Lower leg skin (tissue), 4 donors: Measurements from ENCODE around the gene OTUD5. TPM values are rescaled to one million over a fixed set of nuclear protein-coding genes. Genes with fewer than 3 reads are reported as not detected.

ENCODE experiments used
- DNase-seq, 2 donors: peaks; one replicate each; pipeline ENCODE4 v3.0.0-alpha.2; 2019; ENCODE audit warnings: low spot score in 2 of 2
- H3K4me3 ChIP-seq: fragments of 200-600 bp; sonication (generic); 2 replicates; pipeline ENCODE4 v1.5.1; 2017; ENCODE audit warnings: mild to moderate bottlenecking, low read depth; ENCODE audit not compliant: poor library complexity, severe bottlenecking
- POLR2A ChIP-seq, 2 donors: fragments of 450-650 bp; IDR thresholded peaks; one replicate each; pipeline ENCODE4 v1.6.1; 2016 to 2017; ENCODE audit warnings: antibody characterized with exemption in 2 of 2, mild to moderate bottlenecking in 1 of 2, moderate library complexity in 1 of 2
- WGBS, 2 donors: methylation state at CpG; one replicate each; pipeline ENCODE4 v1.1.5; 2018; 5-methylcytosine and 5-hydroxymethylcytosine counted together
- intact Hi-C: fragments of 100-400 bp; cut with DNase I; formaldehyde crosslinking; loops from one replicate; pipeline ENCODE4 v1.15.0; 2023; ENCODE audit warnings: low total_unique reads
- total RNA-seq, 4 donors: library from RNA; depleted of rRNA; stranded (reverse); fragments of >200 nt; gene quantifications; one replicate each; pipeline ENCODE4 v1.1.0, GENCODE V29; 2016
- TF ChIP-seq, protein P1 (sequence below), 3 donors: fragments of 450-650 bp; IDR thresholded peaks; one replicate each; pipeline ENCODE4 v1.5.1; 2016; ENCODE audit warnings: antibody characterized with exemption in 3 of 3, mild to moderate bottlenecking in 3 of 3, moderate library complexity in 2 of 3

The OTUD5 gene
- total RNA-seq, 4 donors from 2014 or later = 47.2 to 66.8 (median 53.6) TPM

DNA sequence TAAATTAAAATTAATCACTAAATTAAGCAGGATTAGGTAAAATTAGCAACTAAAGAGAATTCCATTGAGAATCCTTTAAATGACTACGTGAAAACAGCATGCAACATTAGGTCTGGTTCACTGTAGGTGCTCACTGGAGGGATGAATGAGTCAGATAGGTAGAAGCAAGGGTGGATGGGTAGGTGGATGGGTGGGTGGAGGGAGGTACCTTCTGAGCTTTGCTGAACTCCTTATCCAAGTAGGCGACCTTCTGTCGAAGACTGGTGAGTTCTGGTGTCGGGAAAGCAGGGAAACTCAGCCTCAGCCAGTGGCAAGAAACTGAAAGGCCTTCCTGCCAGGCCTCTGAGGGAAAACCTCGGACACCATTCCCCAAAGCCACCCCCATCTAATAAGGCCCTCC lies 41.6 kb upstream of the OTUD5 start:
- 83% methylated on average over 4 to 5 of the region's 5 CpGs for WGBS, 2 donors
- DNase-seq = no peak
- intact Hi-C loops = no loop called here
- no peak overlapping the region for H3K4me3 ChIP-seq
- no peak for TF ChIP-seq POLR2A (IDR thresholded peaks at IDR 0.05)
- TF ChIP-seq, protein P1, sequence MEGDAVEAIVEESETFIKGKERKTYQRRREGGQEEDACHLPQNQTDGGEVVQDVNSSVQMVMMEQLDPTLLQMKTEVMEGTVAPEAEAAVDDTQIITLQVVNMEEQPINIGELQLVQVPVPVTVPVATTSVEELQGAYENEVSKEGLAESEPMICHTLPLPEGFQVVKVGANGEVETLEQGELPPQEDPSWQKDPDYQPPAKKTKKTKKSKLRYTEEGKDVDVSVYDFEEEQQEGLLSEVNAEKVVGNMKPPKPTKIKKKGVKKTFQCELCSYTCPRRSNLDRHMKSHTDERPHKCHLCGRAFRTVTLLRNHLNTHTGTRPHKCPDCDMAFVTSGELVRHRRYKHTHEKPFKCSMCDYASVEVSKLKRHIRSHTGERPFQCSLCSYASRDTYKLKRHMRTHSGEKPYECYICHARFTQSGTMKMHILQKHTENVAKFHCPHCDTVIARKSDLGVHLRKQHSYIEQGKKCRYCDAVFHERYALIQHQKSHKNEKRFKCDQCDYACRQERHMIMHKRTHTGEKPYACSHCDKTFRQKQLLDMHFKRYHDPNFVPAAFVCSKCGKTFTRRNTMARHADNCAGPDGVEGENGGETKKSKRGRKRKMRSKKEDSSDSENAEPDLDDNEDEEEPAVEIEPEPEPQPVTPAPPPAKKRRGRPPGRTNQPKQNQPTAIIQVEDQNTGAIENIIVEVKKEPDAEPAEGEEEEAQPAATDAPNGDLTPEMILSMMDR (IDR thresholded peaks at IDR 0.05) = no peak

DNA sequence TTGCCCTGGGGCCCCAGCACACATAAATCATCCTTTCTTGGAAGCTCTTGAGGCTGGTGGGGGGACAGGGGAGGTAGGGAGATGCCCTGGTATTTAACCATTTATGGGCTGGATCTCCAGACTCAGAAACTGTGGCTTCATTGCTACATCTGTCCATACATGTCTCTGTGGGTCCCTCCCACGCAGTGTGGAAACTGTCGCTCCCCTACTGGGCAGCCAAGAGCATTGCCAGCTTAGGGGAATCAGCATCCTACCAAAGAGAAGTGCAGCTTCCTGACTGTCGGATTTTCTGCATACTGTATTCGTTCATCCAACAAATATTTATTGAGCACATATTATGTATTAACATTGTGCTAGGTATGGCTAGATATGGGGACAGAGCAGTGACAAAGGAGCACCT lies 41.0 kb upstream of the OTUD5 start:
- no peak for DNase-seq
- TF ChIP-seq, protein P1 (IDR thresholded peaks at IDR 0.05) = no peak
- no peak for TF ChIP-seq POLR2A (IDR thresholded peaks at IDR 0.05)
- intact Hi-C loops = no loop called here
- H3K4me3 ChIP-seq = no peak overlapping the region
- 78 to 84% methylated on average over 3 to 4 of the region's 4 CpGs for whole genome bisulfite sequencing, 2 donors

DNA sequence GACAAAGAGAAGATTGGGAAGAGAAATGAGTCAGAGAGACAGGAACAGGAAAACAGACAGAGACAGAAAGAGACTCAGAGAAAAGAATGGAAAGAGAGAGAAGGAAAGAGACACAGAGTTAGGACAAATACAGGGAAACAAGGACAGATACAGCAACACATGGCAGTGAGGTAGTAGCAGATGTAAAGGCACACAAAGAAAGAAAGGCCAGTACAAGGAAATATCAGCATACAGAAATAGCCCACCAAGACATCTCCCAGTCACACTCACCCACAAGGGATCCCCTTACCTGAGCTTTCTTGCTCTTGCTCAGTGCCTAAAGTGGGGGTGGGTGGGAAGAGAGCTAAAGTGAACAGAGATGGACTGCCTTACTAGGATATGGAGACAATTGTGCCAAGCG lies 40.5 kb upstream of the OTUD5 start:
- TF ChIP-seq POLR2A (IDR thresholded peaks at IDR 0.05) = no peak
- TF ChIP-seq, protein P1 (IDR thresholded peaks at IDR 0.05) = no peak
- H3K4me3 ChIP-seq = no peak overlapping the region
- DNase-seq = no peak
- intact Hi-C loops = no loop called here
- WGBS, 2 donors = 58 to 59% methylated on average over 1 of the region's 1 CpG

DNA sequence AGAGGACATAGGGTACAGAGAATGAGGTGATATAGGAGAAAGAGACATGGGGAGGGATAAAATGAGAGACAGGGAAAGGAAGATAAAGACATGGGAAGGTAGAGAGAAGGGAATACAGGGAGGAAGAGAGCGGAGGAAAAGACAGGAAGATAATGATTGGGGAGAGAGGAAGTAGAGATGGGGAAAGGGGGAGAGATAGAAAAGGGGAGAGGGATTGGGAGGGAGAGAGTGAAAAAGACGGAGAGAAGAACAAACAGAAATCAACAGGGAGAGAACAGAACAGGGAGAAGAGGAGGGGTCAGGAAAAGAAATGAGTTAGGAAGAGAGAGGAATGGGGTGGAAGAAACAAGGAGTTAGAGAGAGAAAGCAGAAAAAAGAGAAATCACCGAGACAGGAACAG lies 40.0 kb upstream of the OTUD5 start:
- DNase-seq = no peak
- intact Hi-C loops = no loop called here
- WGBS, 2 donors = 85 to 94% methylated on average over 3 of the region's 3 CpGs
- no peak overlapping the region for H3K4me3 ChIP-seq
- no peak for TF ChIP-seq POLR2A (IDR thresholded peaks at IDR 0.05)
- TF ChIP-seq, protein P1 (IDR thresholded peaks at IDR 0.05) = no peak

DNA sequence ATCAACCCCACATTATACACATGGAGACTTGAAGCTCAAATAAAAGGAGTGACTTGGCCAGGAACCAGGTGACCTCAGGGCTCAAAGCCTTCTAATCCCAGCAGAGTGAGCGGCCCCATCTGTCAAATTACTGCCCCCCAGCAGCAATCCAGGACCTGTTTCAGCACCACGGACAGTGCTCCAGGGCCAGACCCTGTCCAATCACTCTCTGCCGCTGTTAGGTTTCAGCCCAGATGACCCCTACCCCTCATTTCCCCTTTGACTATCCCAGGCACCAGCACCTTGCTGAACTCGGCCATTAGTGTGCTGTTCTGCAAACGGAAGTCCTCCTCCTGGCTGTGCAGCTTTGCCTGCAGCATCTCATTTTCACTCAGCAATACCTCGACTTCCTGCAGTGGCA lies 39.6 kb upstream of the OTUD5 start:
- DNase-seq = no peak
- H3K4me3 ChIP-seq = no peak overlapping the region
- 58 to 84% methylated on average over 6 of the region's 6 CpGs for WGBS, 2 donors
- intact Hi-C loops = no loop called here
- TF ChIP-seq POLR2A (IDR thresholded peaks at IDR 0.05) = no peak
- TF ChIP-seq, protein P1 (IDR thresholded peaks at IDR 0.05) = no peak

DNA sequence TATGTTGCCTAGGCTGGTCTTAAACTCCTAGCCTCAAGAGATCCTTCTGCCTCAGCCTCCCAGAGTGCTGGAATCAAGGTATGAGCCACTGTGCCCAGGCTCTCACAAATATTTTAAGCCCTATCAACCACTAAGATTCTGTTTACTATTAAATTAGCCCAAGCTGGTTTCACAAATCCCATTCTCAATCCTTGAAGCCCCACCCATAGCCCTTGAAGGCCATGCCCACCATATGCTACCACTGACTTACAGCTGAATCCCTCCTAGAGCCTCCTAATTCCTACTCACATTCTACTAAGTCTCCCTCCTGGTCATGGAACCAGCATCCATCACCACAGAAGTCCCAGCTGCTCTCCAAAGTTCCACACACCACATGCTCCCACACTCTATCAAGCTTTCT lies 34.9 kb upstream of the OTUD5 start:
- no peak for TF ChIP-seq POLR2A (IDR thresholded peaks at IDR 0.05)
- TF ChIP-seq, protein P1 (IDR thresholded peaks at IDR 0.05) = no peak
- no peak overlapping the region for H3K4me3 ChIP-seq
- intact Hi-C loops = no loop called here
- no peak for DNase-seq
